Heart right ventricle (tissue), 16 donors: ENCODE results near the gene SENP3. TPM values are rescaled to one million over a fixed set of nuclear protein-coding genes. Genes with fewer than 3 reads are reported as not detected.

Source experiments
- ATAC-seq, 8 donors: fragments of 200-7000 bp; cut with Tn5 transposase; one replicate each; pipeline ENCODE4 v1.9.1; 2020; ENCODE audit warnings: mild to moderate bottlenecking in 8 of 8, moderate library complexity in 8 of 8, moderate number of reproducible peaks in 1 of 8
- DNase-seq, 2 donors: peaks; one replicate each; pipeline ENCODE4 v3.0.0-alpha.2; 2020
- H3K27ac ChIP-seq, 10 donors: fragments of 200-600 bp; sonication (generic) in 2 of 10; one replicate each; pipeline versions ENCODE4 v1.5.0 to v1.8.0; 2020 to 2022; ENCODE audit warnings: mild to moderate bottlenecking in 3 of 10
- H3K27me3 ChIP-seq, 7 donors: fragments of 200-600 bp; one replicate each; pipeline ENCODE4 v1.8.0; 2021 to 2022; ENCODE audit warnings: mild to moderate bottlenecking in 2 of 7
- H3K36me3 ChIP-seq, 9 donors: fragments of 200-600 bp; sonication (generic) in 1 of 9; one replicate each; pipeline versions ENCODE4 v1.5.0 to v1.8.0; 2020 to 2022; ENCODE audit warnings: mild to moderate bottlenecking in 2 of 9
- H3K4me1 ChIP-seq, 9 donors: fragments of 200-600 bp; sonication (generic) in 1 of 9; one replicate each; pipeline versions ENCODE4 v1.5.0 to v1.8.0; 2020 to 2022; ENCODE audit warnings: mild to moderate bottlenecking in 4 of 9
- H3K4me3 ChIP-seq, 10 donors: fragments of 200-600 bp; sonication (generic) in 2 of 10; one replicate each; pipeline versions ENCODE4 v1.5.0 to v1.8.0; 2020 to 2022; ENCODE audit warnings: mild to moderate bottlenecking in 7 of 10, moderate library complexity in 2 of 10
- H3K9me3 ChIP-seq, 11 donors: fragments of 200-600 bp in 10 of 11; sonication (generic) in 2 of 11; one replicate each; pipeline versions ENCODE4 v1.5.0 to v1.8.0; 2013 to 2022; ENCODE audit warnings: mild to moderate bottlenecking in 2 of 11, control low read depth in 1 of 11, moderate library complexity in 1 of 11
- WGBS, 2 donors: extraction: QIAGEN DNeasy Blood & Tissue Kit; methylation state at CpG; one replicate each; pipeline ENCODE4 v1.1.7; 2013; ENCODE audit warnings: inconsistent platforms in 1 of 2; 5-methylcytosine and 5-hydroxymethylcytosine counted together
- intact Hi-C, 10 donors: fragments of 100-400 bp; cut with DNase I; formaldehyde crosslinking; loops; one replicate each; pipeline versions ENCODE4 v1.11.1 to v1.14.2; 2022
- polyA plus RNA-seq, 2 donors: library from polyadenylated mRNA; stranded (reverse); fragments of 200-250 nt; gene quantifications; one replicate each; pipeline ENCODE4 v1.2.3, GENCODE V29; 2013
- total RNA-seq, 10 donors: library from RNA; stranded (reverse); fragmentation: NEBNext Ultra II Directional in 3 of 10; extraction: Animal tissue kit (Norgen Biotek cat#: 25700) in 3 of 10; gene quantifications; one replicate each; pipeline versions ENCODE4 v1.2.1 to v1.2.4, GENCODE V29; 2021 to 2023
- TF ChIP-seq, protein P1 (sequence below), 9 donors: fragments of 200-600 bp; sonication (generic) in 2 of 9; IDR thresholded peaks; one replicate each; pipeline versions ENCODE4 v1.5.0 to v1.8.0; 2021 to 2022; ENCODE audit warnings: antibody characterized with exemption in 9 of 9, mild to moderate bottlenecking in 5 of 9, moderate library complexity in 1 of 9
- donor health status: Arrhythmogenic right ventricular cardiomyopathy.
- donor health status: ischemic (EF 13 %, LVEDD 7.1; RV severe dilation, severe dysfunction).
- donor health status: healthy with polysubstance abuse.
- donor health status: DM: no; HTN: yes; CAD: no.
- donor health status: DM: no; HTN: no; CAD: no.
- donor health status: ischemic (EF 25% LVEDD 6.9; RV normal size, moderate dysfunction).
- donor health status: ischemic (EF 25% LVEDD 5.7; RV mildly dilated, moderate dysfunction).
- donor health status: healthy.
- donor health status: DM: yes; HTN: yes; CAD: no.
- donor health status: Ischemic cardiomyopathy.
- donor health status: ischemic (EF 35%, LVEDD 5.7; RV mildly dilated, moderate dysfunction).
- donor health status: nonischemic (EF 11% LVEDD 7.7; RV severe dilation, severe dysfunction).
- donor health status: DM: yes; HTN: yes; CAD: no.
- donor health status: PGD.
- donor health status: ischemic (EF 29% LVEDD 5.4; RV normal size, mild dysfunction).
- donor health status: nonischemic (EF 23%, LVEDD 6.1; RV moderate dilation, normal function).

SENP3 gene
- total and polyA plus RNA-seq, 12 donors = 22.4 to 46.6 (median 28.3) TPM

DNA sequence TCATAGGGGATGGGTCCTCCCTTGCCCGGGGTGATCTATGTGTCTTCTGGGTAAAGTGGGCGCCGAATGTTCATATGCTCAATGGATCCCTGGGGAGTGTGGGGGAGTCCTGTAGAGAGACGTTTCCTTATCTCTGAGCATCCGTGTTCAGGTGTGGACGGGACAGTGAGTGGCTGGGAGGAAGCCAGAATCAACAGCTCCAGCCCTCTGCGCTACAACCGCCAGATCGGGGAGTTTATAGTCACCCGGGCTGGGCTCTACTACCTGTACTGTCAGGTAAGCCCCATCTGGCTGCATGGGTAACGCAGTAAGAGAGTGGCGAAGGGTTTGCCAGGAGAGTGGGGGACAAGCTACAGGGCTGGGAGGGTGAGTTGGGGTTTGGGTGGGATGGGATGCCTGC is 5.1 kb upstream of the SENP3 start:
- intact Hi-C loops = loop anchor here in 5 of 10 donors (2.0 to 10.0 kb wide), 5 partner anchors 42 to 122 kb away; partner anchors contain the start of genes FGF11 (in 2 of the 5) and TMEM102 (in 2 of the 5)
- Histone ChIP-seq H3K27ac (peak overlapping the region in 8 of 10 donors; percentile 91 to 99 (median 95)), H3K4me3 (no peak overlapping the region), H3K4me1 (peaks cover 35 to 85% (median 45%) of the 10 kb centered on the region in 9 donors), H3K27me3 (no peaks in the 10 kb centered on the region), H3K9me3 (no peaks in the 10 kb centered on the region), H3K36me3 (peaks cover 0 to 27% (median 0%) of the 10 kb centered on the region in 9 donors)
- 79% methylated on average over 12 of the region's 12 CpGs for WGBS, 2 donors
- no peak for DNase-seq
- no peak for ATAC-seq
- TF ChIP-seq, protein P1, sequence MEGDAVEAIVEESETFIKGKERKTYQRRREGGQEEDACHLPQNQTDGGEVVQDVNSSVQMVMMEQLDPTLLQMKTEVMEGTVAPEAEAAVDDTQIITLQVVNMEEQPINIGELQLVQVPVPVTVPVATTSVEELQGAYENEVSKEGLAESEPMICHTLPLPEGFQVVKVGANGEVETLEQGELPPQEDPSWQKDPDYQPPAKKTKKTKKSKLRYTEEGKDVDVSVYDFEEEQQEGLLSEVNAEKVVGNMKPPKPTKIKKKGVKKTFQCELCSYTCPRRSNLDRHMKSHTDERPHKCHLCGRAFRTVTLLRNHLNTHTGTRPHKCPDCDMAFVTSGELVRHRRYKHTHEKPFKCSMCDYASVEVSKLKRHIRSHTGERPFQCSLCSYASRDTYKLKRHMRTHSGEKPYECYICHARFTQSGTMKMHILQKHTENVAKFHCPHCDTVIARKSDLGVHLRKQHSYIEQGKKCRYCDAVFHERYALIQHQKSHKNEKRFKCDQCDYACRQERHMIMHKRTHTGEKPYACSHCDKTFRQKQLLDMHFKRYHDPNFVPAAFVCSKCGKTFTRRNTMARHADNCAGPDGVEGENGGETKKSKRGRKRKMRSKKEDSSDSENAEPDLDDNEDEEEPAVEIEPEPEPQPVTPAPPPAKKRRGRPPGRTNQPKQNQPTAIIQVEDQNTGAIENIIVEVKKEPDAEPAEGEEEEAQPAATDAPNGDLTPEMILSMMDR (IDR thresholded peaks at IDR 0.05) = no peak

DNA sequence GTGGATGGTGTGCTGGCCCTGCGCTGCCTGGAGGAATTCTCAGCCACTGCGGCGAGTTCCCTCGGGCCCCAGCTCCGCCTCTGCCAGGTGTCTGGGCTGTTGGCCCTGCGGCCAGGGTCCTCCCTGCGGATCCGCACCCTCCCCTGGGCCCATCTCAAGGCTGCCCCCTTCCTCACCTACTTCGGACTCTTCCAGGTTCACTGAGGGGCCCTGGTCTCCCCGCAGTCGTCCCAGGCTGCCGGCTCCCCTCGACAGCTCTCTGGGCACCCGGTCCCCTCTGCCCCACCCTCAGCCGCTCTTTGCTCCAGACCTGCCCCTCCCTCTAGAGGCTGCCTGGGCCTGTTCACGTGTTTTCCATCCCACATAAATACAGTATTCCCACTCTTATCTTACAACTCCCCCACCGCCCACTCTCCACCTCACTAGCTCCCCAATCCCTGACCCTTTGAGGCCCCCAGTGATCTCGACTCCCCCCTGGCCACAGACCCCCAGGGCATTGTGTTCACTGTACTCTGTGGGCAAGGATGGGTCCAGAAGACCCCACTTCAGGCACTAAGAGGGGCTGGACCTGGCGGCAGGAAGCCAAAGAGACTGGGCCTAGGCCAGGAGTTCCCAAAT is 4.5 kb upstream of the SENP3 start:
- intact Hi-C loops = loop anchor here in 5 of 10 donors (2.0 to 10.0 kb wide), 5 partner anchors 42 to 122 kb away; partner anchors contain the start of genes FGF11 (in 2 of the 5) and TMEM102 (in 2 of the 5)

DNA sequence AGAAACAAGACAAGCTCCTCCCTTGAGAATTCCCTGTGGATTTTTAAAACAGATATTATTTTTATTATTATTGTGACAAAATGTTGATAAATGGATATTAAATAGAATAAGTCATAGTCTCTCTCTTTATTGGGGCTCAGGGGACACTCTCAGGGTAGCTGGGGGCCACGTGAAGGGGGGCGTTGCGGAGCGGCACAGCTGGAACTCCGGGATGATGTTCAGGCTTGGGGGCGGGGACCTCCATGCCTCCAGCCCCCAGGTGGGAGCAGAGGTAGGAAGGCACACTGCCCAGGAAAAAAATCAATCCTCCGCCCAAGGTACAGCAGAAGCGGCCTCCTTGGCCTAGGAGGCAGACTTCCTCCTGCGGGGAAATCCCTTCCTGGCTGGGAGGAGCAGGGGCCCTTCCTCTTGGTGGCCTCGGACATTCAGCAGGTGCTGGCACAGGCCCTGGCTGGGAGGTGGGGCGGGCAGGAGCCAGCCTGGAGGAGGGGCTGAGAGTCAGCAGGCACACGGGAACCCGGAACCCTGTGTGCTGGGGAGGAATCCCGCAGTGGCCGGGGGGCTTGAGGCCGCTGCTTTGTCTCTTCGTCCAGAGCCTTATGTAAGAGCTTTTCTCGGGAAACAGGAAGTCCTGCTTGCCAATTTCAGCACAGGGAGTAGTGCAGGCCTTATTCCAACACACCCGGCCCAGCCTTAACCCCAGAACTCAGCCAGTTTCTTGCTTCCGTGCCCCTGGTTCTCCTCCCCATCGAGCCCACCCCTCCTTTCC is 3.8 kb upstream of the SENP3 start:
- intact Hi-C loops = loop anchor here in 6 of 10 donors (2.0 to 10.0 kb wide), 6 partner anchors 43 to 123 kb away; partner anchors contain the start of genes FGF11 (in 2 of the 6), TMEM102 (in 2 of the 6) and POLR2A (in 1 of the 6)
- peak; percentile 55 to 81 (median 69) for ATAC-seq
- WGBS, 2 donors = 11 to 18% methylated on average over 21 of the region's 21 CpGs
- Histone ChIP-seq H3K4me3 (peak overlapping the region in 9 of 10 donors; percentile 12 to 97 (median 44)), H3K27me3 (no peaks in the 10 kb centered on the region), H3K4me1 (peaks cover 35 to 82% (median 53%) of the 10 kb centered on the region in 9 donors), H3K27ac (peak overlapping the region; percentile 82 to 99 (median 94)), H3K9me3 (no peaks in the 10 kb centered on the region), H3K36me3 (peaks cover 0 to 24% (median 0%) of the 10 kb centered on the region in 9 donors)
- peak; percentile 87 to 88 for DNase-seq
- TF ChIP-seq, protein P1 (IDR thresholded peaks at IDR 0.05) = peak in 1 of 9 donors; percentile 33

More for the DNA sequence above, 4.5 kb upstream of the SENP3 start:
- Histone ChIP-seq H3K9me3 (no peaks in the 10 kb centered on the region), H3K27me3 (no peaks in the 10 kb centered on the region), H3K4me3 (peak overlapping the region in 5 of 10 donors; percentile 39 to 96 (median 84)), H3K4me1 (peaks cover 35 to 80% (median 46%) of the 10 kb centered on the region in 9 donors), H3K27ac (peak overlapping the region; percentile 82 to 99 (median 94)), H3K36me3 (peaks cover 0 to 24% (median 0%) of the 10 kb centered on the region in 9 donors)
- DNase-seq = no peak
- WGBS, 2 donors = 61 to 64% methylated on average over 18 to 19 of the region's 19 CpGs
- TF ChIP-seq, protein P1 (IDR thresholded peaks at IDR 0.05) = no peak
- ATAC-seq = no peak
